ENCODE results near the gene ADAMTS5. TPM values are rescaled to one million over a fixed set of nuclear protein-coding genes. Genes with fewer than 3 reads are reported as not detected.

ADAMTS5 gene
- not detected for total RNA-seq

DNA sequence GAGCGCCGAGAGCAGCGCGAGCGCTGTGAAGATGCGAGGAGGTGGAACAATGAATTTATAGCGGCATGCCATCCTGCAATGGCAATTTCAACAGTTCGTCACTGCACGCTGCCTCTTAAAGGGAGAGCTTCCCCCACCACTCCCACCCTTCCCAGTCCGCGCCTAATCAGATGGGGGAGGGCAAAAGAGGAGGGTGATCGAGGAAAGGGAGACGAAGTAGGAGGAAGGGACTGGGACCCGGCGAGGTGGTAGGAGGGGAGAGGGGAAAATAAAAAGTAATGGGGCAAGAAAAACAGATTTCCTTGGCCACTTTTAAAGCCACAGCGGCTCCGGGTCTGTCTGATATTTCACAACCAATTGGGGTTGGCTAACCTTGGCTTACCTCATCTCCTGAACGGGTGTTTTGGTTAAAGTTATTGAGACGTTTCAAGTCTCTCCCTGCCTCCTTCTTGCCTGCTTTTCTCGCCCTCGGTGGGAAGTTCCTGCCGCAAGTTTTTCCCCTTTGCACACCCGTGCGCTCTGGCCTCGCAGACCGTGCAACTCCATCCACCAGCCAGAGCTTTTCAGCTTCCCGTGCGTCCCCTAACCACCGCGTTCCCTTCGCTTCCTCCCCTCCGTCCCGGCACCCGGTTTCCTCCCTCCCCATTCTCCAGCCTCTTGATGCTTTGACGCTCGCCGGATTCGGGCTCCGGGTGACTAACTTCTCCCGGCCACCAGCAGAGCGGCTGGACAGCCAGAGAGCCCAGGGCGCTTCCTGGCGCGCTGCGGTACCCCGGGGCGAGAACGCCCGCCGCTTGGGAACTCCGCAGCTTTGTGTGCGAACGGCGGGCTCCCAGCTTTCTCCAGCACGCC, at the start of gene ADAMTS5:
Gene ADAMTS5, minus strand, starts transcription at position 27 of the 852 bp plus-strand sequence. CDS start 697 bp downstream, outside the sequence.
- ChIA-PET POLR2A (no interaction called here), CTCF (no interaction called here)

DNA sequence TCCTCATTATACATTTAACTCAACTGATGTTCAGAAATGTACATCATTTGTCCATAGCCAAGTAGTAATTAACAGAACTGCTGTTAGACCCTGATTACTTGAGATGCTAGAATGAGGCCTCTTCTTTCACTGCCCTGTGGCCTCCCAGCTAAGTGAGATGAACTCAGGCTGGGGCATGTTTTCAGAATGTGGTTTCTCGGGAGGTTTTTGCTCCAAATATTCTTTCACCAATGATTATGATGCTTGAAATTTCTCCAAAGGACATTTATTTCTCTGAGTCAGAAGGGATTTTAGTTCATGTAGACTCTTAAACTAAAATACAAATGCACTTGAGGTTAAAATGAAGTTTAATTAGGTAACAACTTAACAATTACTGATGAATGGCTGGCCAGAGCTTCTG, 34.6 kb upstream of the ADAMTS5 start:
- CTCF ChIA-PET: no interaction called here
- POLR2A ChIA-PET: no interaction called here

DNA sequence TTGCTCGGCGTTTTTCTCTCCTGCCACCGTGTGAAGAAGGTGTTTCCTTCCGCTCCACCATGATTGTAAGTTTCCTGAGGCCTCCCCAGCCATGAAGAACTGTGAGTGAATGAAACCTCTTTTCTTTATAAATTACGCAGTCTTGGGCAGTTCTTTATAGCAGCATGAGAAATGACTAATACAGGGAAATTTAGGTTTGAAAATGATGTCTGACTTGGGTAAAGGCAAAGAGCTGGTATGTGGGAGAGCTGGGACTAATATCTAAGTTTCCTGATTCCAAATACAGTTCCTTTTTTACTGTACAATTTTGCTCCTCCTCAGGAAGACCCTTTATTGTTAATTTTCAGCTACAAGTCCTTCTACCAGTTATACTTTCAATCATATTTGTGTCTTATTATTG, 16.7 kb upstream of the ADAMTS5 start:
- POLR2A ChIA-PET: no interaction called here
- CTCF ChIA-PET: no interaction called here

DNA sequence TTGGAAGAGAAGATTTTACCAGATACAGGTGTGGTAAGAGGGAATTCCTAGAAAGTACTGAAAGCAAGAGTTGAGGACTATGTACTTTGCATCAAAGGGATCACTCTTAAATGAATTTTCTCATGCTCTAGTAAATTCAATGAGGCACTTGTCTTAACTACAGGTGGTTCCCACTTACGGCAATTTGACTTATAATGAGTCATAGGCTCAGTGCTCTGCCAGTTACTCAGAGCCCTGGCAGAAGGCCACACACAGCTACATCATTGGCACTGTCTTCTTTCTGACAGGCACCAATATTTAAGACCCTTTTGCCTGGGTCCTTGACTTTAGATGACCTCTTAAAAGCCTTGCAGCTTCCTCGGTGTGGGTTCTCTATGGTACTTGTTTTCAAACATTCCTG, 15.9 kb upstream of the ADAMTS5 start:
- CTCF ChIA-PET: no interaction called here

DNA sequence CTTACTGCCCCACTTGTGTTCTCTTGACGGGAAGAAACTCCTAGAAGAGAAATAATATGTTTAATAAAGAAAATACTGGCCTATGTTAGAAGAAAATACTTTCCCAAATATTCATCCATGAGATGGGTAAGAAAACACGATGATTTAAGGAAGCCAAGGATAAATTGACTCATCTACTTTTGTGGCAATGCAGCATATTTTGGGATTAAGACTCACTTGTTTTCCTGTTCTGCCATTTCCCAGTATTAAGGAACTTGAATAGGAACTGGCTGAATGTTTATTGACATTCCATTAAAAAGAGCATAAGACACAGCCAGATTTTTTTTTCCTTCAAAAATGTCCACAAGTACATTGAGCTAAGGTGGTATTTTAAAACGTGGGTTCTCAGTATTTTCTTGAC, 10.9 kb upstream of the ADAMTS5 start:
- POLR2A ChIA-PET: no interaction called here
- CTCF ChIA-PET: no interaction called here

More for the DNA sequence above, 15.9 kb upstream of the ADAMTS5 start:
- POLR2A ChIA-PET: no interaction called here

DNA sequence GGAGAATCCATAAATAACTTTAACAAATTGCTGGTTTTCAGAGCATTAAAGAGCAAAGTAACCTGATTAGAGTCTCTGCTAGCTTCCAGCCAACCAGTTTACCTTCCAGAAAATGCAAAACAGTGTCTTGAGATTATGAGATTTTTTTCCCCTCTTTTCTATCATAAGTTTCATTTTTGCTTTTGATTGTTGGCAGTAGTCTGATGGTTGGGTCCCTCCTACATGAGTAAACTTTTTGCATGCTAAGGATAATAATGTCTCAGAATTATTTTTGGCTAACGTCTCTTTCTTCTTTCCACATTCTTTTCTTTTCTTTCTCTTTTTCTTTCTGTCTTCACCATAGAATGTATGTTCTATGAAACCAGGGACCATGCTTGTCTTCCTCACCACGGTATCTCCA, 6.3 kb upstream of the ADAMTS5 start:
- CTCF ChIA-PET: no interaction called here
- POLR2A ChIA-PET: no interaction called here

DNA sequence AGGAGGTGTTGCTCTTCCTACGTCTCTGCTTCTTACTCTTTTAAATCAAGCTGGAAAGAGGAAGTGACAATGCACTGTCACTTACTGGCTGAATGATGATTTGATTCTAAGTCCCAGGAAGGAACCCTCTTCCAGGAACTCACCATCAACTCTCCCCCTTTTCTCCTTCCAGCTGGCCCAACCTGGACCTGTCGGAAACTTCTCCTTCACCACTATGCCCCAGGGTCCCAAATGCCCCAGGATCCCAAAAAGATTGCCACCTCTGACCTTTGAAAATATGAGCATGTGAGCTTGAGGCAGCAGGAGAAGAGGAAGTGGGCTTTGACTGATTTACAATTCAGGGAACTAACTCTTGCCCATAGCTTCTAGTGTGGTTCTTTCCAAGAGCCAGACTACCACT, 5.3 kb upstream of the ADAMTS5 start:
- ChIA-PET CTCF (no interaction called here), POLR2A (no interaction called here)

DNA sequence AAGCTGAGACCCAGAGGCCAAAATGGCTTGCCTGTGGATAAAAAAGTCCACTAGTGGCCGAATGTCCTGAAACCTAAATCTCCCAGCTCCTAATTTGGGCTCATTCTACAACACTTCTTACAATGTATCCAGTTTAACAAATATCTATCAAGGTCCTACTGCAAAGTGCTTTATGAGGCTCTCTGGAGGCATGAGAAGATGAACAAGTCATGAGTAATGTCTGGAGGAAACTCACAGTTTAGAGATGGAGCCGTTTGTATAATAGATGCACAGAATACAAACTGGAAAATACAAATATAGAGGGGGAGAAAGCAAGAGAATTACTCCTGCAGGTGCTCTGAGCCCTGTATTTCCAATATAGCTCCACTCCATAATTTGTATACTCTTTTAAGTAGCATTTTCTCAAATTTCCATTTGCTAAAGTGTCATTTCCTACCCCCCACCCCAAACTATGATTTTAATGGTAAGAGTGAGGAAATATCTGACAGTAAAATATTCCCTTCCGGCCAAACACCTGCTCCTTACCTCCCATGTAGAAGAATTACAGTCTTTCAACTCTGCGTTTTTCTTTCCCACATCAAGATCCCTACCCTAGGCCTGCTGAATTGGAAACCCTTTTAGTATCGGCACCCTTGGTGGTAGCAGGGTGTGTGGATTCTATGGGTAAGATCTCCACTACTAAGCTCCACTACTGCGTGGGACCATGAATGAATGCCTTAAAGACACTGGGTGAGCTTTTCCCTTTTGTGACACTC, 3.3 kb upstream of the ADAMTS5 start:
- CTCF ChIA-PET: no interaction called here

DNA sequence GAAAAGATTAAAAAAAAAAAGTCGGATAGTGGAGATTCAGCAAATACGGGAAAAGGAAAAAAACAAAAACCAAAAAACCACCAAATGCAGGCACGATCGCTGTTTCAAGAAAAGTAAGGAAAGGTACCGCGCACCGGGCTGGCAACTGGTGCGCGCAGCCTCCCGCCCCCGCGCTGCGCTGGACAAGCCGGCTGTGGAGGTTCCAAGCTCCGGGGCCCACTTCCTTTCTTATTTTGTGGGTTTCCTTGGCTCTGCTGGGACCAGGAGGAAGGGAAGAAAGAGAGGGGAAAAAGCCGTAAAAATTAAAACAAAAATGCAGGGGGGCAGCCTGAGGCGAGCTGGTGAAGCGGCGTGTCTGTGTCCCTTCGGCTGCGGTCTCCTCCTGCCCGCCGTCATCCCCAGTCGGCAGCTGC, 233 bp downstream of the ADAMTS5 start:
- POLR2A ChIA-PET: no interaction called here
- CTCF ChIA-PET: no interaction called here

More for the DNA sequence above, 3.3 kb upstream of the ADAMTS5 start:
- POLR2A ChIA-PET: no interaction called here

DNA sequence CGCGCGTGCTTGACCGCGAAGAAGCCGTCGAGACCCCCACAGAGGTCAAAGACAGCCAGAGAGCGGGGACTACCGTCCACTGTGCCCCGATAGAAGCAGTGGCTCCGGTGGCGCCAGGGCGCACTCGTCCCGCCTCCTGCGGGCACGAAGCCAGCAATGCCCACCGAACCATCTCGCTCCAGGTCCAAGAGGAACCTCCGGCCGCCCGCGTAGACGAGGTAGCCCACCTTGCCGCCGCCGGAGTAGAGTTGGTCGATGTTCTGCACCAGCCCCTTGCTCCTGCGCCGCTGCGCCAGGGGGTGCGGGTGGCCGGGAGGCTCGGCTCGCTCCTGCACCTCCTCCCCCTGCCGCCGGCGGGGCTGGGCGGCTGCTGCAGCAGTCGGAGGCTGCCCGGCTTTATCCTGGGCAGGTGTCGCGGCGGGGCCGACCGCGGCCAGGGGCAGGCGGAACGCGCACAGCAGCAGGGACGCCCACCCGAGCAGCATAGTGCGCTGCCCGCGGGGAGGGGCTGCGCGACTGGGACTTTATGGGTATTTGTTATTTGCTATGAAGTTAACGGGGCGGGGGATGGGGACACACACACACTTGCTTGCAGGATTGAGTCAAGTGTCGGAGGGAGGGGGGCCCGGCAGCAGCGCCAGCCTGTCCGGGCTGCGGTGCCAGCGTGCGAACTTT, 844 bp downstream of the ADAMTS5 start:
- ChIA-PET POLR2A (no interaction called here), CTCF (no interaction called here)

DNA sequence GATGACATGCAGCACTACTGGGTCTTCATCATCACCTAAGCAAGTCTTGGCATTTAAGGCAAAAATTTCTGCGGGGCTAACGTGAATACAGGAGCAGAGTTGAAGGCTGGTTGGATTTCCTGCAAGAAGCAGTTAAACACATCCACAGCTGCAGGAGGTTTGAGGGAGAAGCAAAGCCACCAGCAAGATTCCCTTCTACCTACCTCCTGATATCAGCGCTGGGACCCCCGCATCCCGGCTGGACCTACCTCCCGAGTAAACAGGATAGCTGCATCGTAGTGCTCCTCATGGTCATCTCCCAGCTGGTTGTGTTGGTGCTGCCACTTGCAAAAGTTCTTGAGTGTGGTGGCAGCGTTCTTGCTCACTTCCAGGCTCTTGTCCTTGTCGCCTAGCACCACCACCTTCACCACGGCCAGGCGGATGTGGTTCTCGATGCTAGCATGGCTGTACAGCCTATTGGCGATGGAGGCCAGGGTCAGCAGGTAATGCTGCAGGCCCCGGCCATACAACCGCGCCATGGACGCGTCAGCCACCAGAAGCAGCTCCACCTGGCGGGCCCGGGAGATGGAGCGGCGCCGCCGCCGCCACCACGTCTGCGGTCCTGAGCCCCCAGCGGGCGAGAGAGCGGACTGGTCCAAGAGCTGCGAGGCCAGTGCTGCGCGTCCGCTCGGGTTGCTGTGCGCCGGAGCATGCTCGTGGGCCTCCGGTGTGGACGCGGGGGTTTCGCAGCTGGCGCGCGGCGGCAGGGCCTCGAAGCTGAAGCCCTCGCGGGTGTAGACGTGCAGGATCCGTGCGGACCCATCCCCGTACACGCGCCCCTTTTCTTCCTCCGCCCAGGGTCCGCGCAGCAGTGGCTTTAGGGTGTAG, 1.6 kb downstream of the ADAMTS5 start:
- CTCF ChIA-PET: no interaction called here
- POLR2A ChIA-PET: no interaction called here

DNA sequence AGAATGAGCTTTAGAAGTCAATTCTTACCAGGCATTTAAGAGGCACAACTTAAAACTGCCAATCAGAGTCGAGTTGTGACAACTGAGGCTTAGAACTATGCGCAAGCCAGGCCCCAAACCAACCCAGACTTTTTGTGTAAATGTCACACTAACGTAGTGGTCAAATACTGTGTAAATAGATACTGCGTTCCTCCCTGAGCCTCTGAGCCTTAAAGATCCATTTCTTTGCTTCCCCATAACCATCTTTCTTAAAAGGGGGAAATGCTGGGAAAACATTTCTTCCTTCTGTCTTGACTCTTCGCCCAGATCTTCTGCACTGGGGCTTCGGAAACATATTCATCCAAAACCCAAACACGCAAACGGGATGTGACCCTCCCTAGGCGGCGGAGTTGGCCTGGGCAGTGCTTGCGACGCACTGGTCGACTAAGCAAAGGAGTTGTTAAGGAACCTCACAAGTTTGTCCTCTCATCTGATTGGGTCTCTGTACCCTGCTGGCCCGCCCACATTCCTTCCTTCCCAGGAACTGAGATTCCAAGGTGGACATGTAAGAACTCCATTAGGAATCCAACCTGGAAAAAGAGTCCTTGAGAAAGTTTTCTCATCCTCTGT, 2.6 kb downstream of the ADAMTS5 start:
- POLR2A ChIA-PET: interaction anchor here (0.5 kb wide), 1 partner anchor 239 kb away, joined by 3 read pairs; no protein-coding TSS in a partner anchor
- CTCF ChIA-PET: no interaction called here

DNA sequence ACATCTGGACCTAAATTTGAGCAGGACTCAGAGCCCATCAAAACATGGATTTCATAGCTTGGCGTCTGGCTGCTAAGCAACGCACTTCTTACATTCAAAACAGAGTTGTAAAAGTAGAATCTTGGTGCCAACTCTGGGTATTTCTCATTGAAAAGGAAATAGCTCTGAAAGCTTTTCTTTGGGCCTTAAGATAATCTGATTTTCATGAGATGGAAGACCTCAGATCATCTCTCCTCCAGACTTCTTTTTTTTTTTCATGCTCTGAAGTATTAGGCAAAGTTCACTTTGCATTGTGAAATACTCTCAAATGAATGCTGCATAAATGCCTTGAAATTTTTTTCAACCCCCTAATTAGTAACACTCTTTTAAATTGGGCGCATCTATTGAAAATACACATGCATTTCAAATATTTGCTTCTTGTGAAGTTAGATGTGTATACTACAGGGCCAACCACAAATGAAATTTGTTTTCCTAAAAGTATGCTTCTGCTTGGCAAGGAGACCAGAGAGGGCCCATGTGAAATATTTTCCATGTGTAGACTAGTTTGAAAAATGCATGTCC, 4.2 kb downstream of the ADAMTS5 start:
- ChIA-PET POLR2A (no interaction called here), CTCF (no interaction called here)

DNA sequence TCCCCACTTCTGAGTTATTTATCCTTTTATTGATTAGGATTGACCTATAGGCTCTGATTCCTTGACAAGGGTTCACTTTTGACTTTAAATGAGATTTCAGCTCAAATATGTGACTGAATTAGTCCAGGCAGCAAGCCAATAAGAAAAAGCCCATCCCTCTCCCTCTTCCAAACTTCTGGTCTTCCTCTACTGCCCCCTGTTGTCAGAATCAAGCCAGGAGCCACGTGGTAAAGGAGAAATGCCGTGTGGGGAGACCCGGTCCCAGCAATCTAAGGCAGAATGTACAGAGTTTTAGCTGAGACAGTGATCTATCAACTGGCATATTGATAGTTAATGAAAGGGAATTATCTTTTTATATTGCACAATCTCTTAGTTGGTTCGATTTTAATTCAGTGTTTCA, 5.2 kb downstream of the ADAMTS5 start:
- CTCF ChIA-PET: no interaction called here
- POLR2A ChIA-PET: no interaction called here

DNA sequence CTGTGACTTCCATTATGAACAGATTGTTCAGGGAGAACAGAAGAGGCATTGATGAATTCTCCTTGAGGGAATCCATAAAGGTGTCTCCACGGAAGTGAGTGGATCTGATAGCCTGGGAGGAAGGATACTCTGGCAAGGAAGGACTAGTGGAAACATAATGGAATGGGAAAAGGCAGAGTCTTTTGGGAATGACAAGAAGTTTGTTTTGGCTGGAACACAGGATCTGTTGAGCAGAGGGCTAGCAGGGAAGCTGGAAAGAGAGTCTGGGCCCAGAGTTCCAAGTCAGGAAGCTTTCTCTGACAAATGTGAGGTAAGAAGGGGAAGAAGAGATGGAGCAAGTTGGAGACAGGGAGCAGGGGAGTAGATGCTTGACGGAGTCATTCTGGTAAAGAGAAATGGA, 8.1 kb downstream of the ADAMTS5 start:
- ChIA-PET CTCF (no interaction called here), POLR2A (no interaction called here)

DNA sequence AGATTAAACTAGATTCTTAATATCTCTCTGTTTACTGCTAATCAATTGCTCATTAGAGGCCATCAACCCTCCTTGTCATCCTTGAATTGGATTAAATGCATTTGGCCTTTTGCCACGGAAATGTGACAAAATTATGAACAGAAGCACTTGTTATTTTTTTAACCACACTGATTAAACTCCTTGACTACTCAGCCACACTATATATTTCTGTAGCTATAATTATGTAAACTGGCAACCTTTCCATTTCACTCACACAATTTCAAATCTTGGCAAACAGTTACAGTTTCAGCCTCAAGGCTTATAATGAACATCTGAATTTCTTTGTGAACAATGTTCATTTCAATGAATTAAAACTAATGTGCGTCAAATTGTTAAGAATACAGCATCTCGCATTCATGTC, 10.1 kb downstream of the ADAMTS5 start:
- CTCF ChIA-PET: no interaction called here

DNA sequence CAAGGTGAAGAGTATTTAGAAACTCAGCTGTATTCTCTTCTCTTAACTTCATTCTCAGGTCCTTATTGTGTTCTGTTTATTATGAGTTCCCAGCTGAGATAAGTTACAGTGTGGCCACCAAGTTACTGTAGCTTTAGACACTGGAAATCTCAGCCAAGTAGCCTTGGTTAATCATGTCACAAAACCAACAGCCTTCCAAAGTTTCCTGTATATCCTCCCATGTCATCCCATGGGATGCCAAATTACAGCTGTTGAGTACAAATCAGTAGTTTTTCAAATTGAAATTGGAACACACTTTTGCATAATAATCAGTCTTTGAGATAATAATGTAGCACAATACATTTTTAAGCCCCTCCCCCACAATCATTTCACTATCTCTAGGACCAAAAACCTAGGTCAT, 10.7 kb downstream of the ADAMTS5 start:
- ChIA-PET CTCF (no interaction called here), POLR2A (no interaction called here)

More for the DNA sequence above, 10.1 kb downstream of the ADAMTS5 start:
- POLR2A ChIA-PET: no interaction called here

DNA sequence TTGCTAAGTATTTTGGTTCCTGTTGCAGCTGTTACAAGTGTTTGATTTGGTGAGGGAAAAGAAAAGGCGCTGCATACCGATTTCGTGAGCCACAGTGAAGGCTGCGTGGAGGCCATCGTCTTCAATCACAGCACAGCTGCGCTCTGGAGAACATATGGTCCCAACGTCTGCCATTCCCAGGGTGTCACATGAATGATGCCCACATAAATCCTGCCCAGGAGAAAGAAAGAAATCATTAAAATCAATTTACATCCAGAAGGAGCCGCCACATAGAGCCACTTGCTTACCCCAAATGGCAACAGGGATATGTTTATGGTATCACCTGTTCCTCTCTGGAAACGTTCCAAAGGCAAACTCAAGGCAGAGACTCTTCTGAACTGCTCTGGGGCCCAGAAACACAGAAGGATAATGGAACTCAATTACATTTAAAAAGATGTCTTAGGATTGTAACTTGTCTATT, 12.2 kb downstream of the ADAMTS5 start:
- POLR2A ChIA-PET: no interaction called here
- CTCF ChIA-PET: no interaction called here

DNA sequence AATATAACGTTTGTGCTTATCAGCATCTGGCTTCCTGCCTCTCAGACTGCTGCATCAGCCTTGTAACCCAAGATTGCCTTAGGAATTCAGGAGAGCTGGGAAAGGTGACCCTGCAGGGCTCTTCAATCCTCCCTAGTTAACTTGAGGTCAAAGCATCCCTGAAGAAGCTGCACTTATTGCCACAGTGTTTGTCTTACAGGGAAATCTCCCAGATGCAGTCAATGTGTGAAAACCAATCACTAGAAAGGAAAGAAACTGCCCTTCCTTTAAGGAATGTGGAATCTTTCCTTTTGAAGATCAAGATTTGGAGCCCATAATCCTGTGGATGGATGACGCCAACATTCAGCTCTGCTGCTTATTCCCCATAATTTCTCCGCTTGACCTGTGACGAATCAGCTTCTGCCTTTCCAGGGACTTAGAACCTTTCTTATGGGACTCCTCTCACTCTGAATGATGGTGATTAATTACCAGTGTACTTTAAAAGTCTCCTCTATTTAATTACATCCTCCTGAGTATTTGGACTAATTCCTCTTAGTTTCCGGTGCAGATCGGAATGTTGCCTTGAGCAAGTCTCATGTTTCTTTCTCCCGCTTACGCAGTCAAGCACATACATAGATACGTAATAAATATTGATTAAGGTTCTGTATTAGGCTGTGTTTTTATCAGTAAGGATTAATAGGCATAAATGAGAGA, 14.4 kb downstream of the ADAMTS5 start:
- ChIA-PET POLR2A (no interaction called here), CTCF (no interaction called here)

All from activated CD8-positive, alpha-beta memory T cell treated with anti-CD3 and anti-CD28 coated beads for 36 hours (primary cell).